G401.6 (cell line): ENCODE measurements around the gene LENG1.
"Not testable (repeated sequence)": the region's sequence is repeated elsewhere in the genome, so short reads cannot be mapped to it uniquely, and the experiment has no call there.

ENCODE experiments used
- FAIRE-seq: peaks from 2 replicates; lab custom pipeline; 2012; peaks lifted over from hg19 to GRCh38; lab: Jason Lieb, UNC

Gene LENG1

DNA sequence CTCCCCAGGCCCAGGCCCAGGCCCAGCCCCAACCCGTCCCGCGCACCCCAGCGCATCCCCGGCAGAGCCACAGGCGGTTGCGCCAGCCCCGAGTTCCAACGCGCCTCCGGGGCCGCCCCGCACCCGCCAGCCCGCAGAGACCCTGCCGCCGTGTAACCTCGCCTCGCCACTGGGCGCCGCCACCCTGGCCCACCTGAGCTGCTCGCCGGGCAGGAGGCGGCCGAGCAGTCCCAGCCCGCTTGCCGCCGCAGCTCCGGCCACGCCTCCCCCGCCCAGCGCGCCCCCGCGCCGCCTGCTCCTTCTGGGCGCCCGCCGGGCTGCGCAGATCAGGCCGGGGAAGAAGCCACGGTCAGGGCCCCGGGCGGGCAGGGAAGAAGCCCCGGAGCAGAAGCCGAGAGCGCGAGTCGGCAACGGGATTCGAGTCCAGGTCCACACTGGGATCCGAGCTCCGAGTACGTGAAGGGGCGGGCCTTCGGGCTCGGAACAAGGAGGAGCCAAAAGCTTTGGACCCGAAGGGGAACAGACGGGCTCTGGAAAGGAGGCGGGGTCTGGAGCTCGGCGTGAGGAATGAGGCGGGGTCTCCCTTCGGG lies 29.7 kb upstream of the LENG1 start, which contains the start of gene MBOAT7:
Gene MBOAT7 (minus strand): TSS at position 436 of the 590 bp plus-strand sequence. CDS start 1,072 bp downstream, outside the sequence.
- FAIRE-seq, result no peak

DNA sequence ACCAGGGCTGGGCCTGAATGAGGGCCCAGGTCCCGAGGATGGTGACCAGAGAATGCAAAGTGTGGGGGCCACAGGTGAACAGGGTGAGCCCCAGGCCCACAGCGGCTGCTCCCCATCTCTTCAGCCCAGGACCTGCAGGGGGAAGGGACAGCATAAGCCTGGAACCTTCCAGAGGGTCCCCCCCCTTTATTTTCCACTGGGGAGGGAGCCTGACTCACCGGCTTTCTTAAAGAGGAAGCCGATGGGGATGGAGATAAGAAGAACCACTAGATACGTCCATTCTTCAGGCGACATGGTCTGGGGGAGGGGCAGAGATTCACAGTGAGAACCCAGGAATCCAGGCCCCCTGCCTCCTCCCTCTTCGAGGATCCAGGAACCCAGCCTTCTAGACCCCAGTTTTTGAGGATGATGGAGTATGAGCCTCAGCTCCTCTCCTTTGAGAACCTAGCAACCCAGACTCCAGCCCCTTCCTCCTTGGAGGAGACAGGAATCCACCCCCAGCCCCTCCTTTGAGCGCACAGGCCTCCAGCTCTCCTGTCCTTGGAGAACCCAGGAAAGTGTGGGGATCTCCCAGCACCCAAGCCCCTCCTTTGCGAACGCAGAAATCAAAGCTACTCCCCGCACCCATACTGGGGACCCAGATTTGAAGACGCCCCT lies 28.8 kb upstream of the LENG1 start:
- no peak for FAIRE-seq

DNA sequence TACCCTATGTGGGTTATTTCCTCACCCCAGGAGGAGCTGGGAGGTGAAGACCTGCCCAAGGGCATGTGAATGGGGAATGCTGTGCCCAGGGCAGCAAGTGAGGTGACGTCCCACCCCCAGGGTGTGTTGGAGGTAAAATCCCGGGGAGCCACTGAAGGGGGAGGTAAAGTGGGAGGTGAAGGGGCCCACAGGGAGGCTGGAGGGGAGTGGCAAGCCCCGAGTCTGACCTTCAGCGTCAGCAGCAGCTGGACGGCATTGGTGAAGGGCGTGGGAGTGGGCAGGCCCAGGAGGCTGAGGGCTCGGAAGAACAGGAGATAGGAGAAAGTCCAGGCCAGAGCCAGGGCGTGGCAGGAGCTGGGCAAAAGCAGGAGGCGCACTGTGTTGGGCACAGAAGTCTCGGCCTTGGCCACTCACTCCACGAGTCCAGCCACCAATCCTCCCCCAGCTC lies 27.4 kb upstream of the LENG1 start:
- FAIRE-seq, result no peak

DNA sequence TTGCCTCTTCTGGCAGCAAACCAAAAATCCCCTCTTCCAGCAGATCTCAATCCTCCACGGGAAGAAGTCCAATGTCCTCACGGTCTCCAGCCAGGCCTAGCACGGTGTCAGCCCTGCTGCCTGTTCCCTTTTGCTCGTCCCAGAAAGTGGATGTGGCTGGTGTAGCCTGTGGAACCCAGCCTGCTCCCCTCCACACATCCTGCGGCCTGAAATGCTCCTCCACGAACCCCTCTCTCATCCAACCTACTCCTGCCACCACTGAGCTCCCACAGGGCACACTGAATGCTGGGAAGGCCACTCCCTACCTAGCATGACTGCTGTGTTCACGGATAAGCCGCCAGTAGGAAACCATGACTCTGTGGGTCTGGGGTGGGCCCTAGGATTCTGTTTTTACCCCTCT lies 26.8 kb upstream of the LENG1 start:
- no peak for FAIRE-seq

DNA sequence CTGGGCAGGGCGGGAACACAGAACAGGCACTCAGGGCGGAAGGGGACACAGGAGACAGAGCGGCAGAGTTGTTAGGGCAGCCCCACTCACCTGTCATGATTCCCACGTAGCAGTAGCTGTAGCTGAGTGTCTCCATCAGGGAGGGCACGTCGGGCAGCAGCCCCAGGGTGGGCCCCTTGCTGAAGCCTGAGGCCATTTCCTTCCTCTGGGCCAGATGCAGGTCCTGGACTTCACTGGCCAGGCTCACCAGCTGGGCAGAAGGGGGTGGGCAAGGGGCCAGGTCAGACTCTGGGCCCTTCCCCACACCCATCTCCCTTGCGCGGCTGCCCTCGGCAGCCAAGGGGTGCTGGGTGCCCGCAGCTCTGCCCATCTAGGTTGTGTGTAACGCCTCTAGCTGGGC lies 23.9 kb upstream of the LENG1 start:
- FAIRE-seq, result no peak

DNA sequence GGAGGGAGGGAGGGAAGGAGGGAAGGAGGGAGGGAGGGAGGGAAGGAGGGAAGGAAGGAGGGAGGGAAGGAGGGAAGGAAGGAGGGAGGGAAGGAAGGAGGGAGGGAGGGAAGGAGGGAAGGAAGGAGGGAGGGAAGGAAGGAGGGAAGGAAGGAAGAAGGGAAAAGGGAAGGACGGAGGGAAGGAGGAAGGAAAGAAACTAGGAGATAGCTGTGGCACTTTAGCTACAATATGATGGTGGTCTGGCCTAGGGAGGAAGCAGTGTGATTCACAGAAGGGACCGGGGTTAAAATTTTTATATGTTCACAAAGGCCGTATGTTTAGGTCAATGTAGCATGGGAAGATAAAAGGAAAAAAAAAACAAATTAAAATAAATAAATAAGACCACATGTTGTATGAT lies 22.4 kb upstream of the LENG1 start:
- FAIRE-seq, result not testable (repeated sequence)

DNA sequence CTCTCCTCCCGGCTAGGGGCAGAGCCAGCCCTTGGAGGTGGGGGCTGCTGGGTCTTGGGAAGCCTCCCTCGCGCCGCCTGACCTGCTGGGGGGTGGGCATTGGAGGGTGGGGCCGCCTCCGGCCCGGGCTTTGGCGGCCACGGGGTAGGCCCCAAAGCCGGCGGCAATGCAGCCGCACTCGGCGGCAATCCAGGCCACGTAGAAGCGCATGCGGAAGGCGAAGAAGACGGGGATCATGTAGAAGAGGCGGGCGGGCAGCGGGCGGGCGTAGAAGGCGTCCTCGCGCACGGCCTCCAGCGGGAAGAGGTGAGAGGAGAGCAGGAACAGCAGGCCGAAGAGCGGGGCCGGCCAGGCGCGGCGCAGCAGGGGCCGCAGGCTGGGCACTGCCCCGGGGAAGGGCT lies 21.2 kb upstream of the LENG1 start:
- no peak for FAIRE-seq

DNA sequence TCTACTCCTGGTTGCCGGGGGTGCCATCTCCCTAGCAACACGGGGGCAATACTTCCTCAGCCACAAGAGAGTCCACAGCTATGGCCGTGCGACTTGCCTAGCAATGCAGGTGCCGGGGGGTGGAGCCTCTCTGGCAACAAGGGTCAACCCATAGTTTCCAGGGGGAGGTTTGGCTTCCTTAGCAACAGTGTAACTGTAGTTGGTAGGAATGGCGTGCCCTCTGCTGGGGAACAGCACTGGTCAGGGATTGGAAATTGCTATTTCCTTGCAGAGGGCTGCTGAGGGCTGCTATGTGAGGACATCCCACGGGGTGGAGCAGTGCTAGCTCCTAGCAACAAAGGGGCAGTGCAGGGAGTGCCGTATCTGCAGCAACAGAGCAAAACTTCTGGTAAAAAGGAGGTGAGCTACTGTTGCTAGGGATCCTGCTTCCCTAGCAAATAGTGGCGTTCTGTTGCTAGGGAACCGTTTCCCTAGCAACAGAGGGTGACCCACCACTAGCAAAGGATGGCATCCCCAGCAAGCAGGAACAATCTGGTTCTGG lies 20.5 kb upstream of the LENG1 start:
- FAIRE-seq, result peak; percentile 97

DNA sequence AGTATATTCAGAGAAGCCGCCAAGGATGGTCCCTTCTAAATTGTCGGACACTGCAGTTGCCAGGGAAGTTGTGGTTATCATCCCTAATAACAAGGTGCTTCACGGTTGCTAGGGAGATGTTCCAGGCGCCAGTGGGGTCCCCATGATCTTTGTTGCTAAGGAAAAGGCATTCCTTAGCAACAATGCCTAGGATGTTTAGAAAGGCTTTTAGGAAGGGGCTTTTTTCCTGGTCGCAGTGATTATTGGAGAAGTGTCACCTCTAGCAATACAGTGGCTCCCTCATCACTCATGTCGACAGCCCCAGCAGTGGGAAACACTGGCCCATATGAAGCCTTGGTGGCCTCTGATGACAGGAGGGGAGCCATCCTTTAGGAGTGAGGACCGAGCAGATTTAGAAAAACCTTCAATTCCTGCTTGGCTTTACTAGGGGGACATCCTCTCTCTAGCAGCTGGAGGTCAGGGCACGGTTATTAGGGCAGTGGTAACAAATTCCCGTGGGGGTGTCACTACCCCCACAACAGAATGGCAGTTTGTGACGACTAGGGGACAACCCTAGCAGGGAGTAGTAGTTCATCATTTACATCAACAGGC lies 19.8 kb upstream of the LENG1 start:
- FAIRE-seq, result no peak

DNA sequence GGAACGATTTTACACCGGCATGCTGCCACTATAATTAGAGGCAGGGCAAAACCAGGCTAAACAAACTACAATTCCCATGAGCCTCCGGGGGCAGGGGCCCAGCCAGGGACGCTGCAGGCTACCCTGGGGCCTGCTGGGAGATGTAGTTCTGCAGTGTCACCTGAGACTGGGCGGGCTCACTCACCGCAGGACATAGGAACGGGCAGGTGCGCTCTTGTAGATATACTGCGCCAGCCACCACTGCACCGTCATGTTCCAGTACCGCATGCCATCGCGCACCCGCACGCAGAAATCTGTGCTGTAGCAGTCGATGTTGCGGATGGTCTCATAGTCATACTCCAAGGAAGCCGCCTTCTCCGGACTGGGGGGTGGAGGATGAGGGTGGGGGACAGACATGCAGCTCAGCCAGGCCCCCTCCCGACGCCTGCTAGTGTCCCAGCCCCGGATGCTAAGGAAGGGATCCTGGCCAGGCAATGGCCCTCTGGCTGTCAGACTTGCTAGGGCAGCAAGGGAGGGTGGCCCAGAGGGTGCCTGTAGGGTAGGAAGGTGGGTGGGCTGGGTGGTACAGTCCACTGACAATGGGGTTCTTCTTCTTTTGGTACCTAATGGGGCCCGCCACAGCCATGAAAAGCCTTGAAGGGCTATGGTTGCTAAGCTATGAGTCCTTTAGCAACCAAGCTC lies 19.2 kb upstream of the LENG1 start:
- no peak for FAIRE-seq

DNA sequence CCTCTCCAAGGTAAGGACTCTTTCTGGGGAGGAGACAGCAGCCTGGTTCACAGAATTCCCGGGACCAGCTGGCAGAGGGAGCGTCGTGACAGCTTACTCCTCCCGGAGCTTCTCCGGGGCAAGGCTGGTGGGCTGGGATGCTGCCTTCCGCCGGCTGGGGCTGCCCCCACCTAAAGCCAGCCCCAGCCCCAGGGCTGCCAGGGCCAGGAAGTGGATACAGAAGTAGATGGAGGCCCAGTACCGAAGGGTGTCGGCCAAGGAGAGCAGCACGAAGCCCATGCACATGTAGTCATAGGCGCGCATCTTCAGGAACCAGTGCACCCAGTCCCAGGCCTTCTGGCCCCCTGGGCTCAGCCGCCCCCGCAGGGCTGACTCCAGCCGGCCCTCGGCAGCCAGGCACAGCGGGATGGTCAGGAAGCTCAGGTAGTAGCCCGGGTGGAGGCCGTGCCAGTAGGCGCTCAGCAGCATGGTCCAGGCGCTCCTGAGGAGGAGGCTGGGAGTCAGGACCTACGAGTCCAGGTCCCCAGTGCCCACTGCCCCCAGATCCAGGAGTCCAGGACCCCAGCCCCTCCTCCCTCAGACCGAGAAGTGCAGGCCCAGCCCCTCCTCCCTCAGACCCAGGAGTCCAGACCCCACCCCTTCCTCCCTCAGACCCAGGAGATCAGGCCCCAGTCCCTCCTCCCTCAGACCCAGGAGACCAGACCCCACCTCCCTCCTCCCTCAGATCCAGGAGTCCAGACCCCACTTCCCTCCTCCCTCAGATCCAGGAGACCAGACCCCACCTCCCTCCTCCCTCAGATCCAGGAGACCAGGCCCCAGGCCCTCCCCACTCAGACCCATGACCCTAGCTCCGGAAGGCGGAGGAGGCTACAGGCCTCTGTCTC lies 14.7 kb upstream of the LENG1 start:
- no peak for FAIRE-seq

DNA sequence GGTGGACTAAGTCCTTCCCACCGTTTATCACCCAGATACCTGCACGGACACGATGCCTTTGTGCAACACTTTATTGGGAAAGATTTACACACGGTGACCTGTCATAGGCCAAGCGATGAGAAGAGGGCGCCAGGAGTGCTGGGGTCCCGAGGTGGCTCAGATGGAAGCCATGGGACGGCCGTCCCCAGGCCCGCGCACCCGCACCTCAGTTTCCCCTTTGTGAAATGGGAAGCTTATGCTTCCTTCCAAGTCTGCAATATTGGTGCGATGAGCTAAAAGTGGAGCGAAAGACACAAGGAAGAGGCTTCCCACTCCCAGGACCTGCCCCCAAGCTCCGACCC lies 13.8 kb upstream of the LENG1 start:
- FAIRE-seq, result no peak

DNA sequence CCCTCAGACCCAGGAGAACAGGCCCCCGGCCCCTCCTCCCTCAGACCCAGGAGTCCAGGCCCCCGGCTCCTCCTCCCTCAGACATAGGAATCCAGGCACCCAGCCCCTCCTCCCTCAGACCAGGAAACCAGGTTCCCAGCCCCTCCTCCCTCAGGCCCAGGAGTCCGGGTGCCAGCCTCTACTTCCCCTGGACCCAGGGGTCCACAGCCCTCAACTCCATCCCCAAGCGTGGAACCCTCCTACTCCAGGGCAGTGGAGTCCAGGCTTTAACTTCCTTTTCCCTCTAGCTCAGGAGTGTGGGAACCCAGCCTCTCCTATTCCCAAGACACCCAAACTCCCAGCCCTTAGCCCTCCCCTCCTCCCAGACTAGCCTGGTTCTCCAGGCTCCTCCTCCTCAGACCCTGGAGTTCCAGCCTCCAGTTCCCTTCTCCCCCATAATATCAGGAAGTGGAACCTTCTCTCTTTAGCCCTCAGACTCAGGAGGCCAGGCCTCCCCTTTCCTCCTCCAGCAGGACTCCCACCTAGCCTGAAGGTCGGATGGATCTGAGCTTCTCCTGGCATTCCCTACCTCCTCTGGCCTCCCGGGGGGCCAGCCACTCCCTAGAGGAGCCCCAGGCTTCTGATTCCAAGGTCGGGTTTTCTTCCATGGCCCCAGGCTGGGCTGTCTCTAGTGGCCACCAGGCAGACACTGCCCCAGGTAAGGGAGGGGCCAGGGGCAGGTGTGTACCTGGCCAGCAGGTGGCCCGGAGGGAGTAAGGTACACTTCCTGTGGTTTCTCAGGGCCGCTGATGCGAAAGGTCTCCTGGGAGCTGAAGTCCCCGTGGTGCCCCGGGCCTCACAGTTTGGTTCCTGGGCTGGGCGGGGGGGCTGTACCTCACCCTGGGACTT lies 13.2 kb upstream of the LENG1 start, which contains the start of gene TMC4:
Gene TMC4 (minus strand): TSS at position 690 of the 888 bp plus-strand sequence. CDS start 43 bp downstream, at position 647.
- FAIRE-seq, result peak; percentile 78

DNA sequence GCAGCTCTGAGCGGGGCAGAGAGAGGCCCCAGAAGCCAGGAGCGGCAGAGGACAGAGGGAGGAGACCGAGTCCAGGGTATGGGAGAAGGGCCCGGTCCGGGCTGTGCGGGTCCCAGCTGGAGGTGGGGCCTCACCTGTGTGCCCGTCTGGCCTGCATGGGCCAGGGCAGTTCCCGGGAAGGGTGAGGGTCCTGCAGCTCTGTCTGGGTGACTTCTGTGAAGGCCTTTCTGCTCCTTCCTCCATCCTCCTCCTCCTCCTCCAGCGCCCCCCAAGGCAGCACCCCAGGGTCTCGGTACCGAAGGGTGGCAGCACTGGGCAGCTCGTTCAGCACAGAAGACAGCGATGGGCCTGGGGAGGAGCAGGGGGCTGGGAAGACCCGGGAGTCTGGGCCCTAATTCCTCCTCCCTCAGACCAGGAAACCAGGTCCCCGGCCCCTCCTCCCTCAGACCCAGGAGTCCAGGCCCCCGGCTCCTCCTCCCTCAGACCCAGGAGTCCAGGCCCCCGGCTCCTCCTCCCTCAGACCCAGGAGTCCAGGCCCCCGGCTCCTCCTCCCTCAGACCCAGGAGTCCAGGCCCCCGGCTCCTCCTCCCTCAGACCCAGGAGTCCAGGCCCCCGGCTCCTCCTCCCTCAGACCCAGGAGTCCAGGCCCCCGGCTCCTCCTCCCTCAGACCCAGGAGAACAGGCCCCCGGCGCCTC lies 12.4 kb upstream of the LENG1 start:
- not testable (repeated sequence) for FAIRE-seq

DNA sequence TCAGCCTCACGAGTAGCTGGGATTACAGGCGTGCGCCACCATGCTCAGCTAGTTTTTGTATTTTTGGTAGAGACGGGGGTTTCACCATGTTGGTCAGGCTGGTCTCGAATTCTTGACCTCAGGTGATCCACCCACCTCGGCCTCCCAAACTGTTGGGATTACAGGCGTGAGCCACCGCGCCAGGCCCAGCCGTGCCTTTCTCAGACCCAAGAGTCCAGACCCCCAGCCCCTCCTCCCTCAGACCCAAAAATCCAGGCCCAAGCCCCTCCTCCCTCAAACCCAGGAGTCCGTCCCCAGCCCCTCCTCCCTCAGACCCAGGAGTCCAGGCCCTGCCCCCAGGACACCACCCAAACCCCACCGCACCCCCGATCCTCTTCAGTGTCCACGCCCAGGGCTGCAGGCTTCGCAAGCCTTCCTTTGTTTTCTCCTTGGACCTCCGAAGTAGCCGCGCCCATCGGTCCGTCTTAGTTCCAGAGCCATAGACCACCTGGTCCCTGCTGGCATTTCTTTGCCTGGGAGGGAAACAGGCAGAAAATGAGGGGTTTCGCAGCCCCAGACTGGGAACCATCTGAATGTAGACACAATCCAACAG lies 9.7 kb upstream of the LENG1 start:
- FAIRE-seq, result no peak

DNA sequence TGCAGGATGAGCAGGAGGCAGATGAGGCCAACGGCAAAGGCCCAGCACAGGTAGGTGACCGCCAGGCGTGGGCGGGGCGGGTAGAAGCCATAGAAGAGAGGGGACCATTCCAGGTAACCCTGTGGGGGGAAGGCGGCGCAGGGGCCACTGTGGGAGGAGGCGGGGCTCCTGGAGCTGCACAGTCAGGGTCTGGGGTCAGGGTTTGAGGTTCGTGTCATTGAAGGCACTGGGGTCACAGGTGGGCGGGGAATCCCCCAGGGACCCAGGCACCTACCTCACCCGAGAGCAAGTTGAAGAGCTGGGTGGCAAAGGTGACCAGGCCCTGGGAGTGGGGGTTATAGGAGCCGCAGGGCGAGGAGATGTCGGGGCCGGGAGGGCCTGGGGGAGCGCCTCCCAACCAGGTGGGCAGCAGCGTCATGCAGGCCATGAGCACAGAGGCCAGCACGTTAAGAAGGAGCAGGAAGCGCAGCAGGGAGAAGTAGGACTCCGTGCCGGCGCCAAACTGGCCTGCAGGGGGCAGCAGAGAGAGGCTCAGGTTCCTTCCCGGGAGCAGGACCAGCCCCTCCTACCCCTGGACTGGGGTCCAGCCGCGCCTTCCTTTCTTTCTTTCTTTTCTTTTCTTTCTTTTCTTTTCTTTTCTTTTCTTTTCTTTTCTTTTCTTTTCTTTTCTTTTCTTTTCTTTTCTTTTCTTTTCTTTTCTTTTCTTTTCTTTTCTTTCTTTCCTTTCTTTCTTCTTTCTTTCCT lies 8.8 kb upstream of the LENG1 start:
- FAIRE-seq, result peak; percentile 85

DNA sequence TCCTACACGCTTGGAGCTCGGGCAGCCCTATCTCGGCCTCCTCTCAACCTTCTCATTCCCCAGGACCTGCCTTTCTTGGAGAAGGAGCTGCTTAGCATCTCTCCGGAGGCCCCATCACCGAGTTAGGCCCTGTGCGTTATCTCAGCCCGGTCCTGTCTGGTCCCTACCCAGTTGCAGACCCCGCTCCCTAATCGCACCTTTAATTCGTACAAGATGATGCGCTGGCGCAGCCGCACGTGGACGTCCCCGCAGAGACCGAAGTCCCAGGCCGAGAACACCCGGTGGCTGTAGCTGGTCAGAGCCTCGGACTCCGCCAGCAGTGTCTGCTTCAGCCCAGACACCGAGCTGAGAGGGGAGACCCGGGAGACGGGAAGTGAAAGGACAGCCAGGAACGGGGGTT lies 5.7 kb upstream of the LENG1 start:
- no peak for FAIRE-seq

DNA sequence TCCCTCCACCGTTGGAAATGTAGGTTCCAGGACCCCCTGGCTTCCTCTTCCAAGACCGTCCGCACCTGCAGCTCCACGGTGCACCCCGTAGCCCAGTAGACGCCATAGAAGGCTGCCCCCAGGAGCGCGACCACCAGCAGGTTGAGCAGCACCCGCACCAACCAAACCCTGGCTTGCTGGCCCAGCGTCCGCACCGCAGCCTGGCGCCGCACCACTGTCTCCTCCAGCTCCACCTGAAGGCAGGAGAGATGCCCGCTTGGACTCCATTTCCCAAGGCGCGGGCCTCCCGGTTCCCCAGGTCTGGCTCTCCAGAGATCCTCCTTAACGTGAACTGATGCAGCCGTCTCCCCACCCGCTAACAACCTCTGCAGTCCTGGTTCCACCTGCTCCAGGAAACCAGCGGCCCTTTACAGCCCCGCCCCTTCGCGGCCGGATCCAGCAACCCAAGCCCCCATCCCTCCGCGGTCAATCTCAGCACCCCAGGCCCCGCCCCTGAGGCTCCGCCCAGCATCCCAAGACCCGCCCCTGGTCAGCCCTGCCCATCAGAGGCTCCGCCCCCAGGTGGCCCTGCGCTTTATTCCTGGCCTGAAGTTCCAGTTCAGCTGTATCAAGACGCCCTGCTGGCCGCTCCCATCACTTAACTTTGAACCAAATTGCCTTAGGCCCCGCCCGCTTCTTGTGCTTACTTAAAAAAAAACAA lies 5.0 kb upstream of the LENG1 start:
- no peak for FAIRE-seq
